Medulla oblongata (tissue), 1 donor: ENCODE data around the gene SPPL2C.
A peak's percentile ranks its signal among the peaks of the same experiment; 100 is the strongest.

Source experiments
- DNase-seq: peaks from one replicate; pipeline ENCODE4 v3.0.0-alpha.2; 2015; ENCODE audit errors: extremely low spot score

The SPPL2C gene

GRCh38 chr17:45876539-45876938 lies 31.9 kb downstream of the SPPL2C start:
- DNase-seq, result no peak

GRCh38 chr17:45877467-45877866 lies 32.8 kb downstream of the SPPL2C start:
- no peak for DNase-seq

GRCh38 chr17:45883063-45883462 lies 38.4 kb downstream of the SPPL2C start:
- DNase-seq, result no peak

GRCh38 chr17:45886852-45887251 lies 42.2 kb downstream of the SPPL2C start:
- no peak for DNase-seq

GRCh38 chr17:45888392-45888791 lies 43.7 kb downstream of the SPPL2C start:
- no peak for DNase-seq

GRCh38 chr17:45889579-45889978 lies 44.9 kb downstream of the SPPL2C start:
- DNase-seq, result no peak

- no peak for DNase-seq
These were observed 49.0 kb downstream of the SPPL2C start for GRCh38 chr17:45893725-45894021.

- DNase-seq, result peak; percentile 97
These were observed 49.5 kb downstream of the SPPL2C start, which contains the start of gene MAPT for GRCh38 chr17:45894022-45894784. Gene MAPT, plus strand, starts transcription at chr17:45894554. Its CDS starts 67,784 bp downstream, at chr17:45962338.

GRCh38 chr17:45895304-45895968 lies 50.8 kb downstream of the SPPL2C start:
- peak; percentile 58 for DNase-seq

GRCh38 chr17:45895969-45896785 lies 51.5 kb downstream of the SPPL2C start:
- peak; percentile 30 for DNase-seq
